ENCODE measurements around the gene PPDPF.
"Not testable (repeated sequence)": the region's sequence is repeated elsewhere in the genome, so short reads cannot be mapped to it uniquely, and the experiment has no call there.

Gene PPDPF

GRCh38 chr20:63499338-63499969 lies 21.1 kb upstream of the PPDPF start:
- FAIRE-seq (no peak), DNase-seq (ENCODE audit: extremely low spot score, insufficient read length, low read depth) (no peak)

- DNase-seq (ENCODE audit: extremely low spot score, insufficient read length, low read depth) (no peak), FAIRE-seq (no peak)
Observed at GRCh38 chr20:63500151-63500901, 20.2 kb upstream of the PPDPF start.

GRCh38 chr20:63500902-63501817 lies 19.4 kb upstream of the PPDPF start:
- DNase-seq (ENCODE audit: extremely low spot score, insufficient read length, low read depth) (no peak), FAIRE-seq (no peak)

GRCh38 chr20:63501818-63502670 lies 18.5 kb upstream of the PPDPF start:
- no peak for DNase-seq (ENCODE audit: extremely low spot score, insufficient read length, low read depth)

GRCh38 chr20:63502671-63503172 lies 17.8 kb upstream of the PPDPF start:
- DNase-seq (ENCODE audit: extremely low spot score, insufficient read length, low read depth) (no peak), FAIRE-seq (no peak)

More at GRCh38 chr20:63501818-63502670, 18.5 kb upstream of the PPDPF start:
- FAIRE-seq: no peak

GRCh38 chr20:63503524-63503923 lies 17.0 kb upstream of the PPDPF start:
- no peak for DNase-seq (ENCODE audit: extremely low spot score, insufficient read length, low read depth)

GRCh38 chr20:63504642-63505041 lies 15.9 kb upstream of the PPDPF start:
- FAIRE-seq: no peak
- DNase-seq (ENCODE audit: extremely low spot score, insufficient read length, low read depth): no peak

More at GRCh38 chr20:63503524-63503923, 17.0 kb upstream of the PPDPF start:
- no peak for FAIRE-seq

GRCh38 chr20:63505281-63505680 lies 15.3 kb upstream of the PPDPF start:
- FAIRE-seq (no peak), DNase-seq (ENCODE audit: extremely low spot score, insufficient read length, low read depth) (no peak)

GRCh38 chr20:63505723-63506122 lies 14.8 kb upstream of the PPDPF start:
- DNase-seq (ENCODE audit: extremely low spot score, insufficient read length, low read depth) (no peak), FAIRE-seq (no peak)

GRCh38 chr20:63507083-63507743 lies 13.4 kb upstream of the PPDPF start:
- no peak for FAIRE-seq
- no peak for DNase-seq (ENCODE audit: extremely low spot score, insufficient read length, low read depth)

GRCh38 chr20:63508072-63508768 lies 12.3 kb upstream of the PPDPF start:
- FAIRE-seq (no peak), DNase-seq (ENCODE audit: extremely low spot score, insufficient read length, low read depth) (no peak)

GRCh38 chr20:63509088-63509564 lies 11.4 kb upstream of the PPDPF start:
- no peak for DNase-seq (ENCODE audit: extremely low spot score, insufficient read length, low read depth)
- no peak for FAIRE-seq

- FAIRE-seq: no peak
- DNase-seq (ENCODE audit: extremely low spot score, insufficient read length, low read depth): no peak
Observed at GRCh38 chr20:63513207-63513606, 7.4 kb upstream of the PPDPF start.

GRCh38 chr20:63514520-63514919 lies 6.0 kb upstream of the PPDPF start:
- FAIRE-seq; DNase-seq (ENCODE audit: extremely low spot score, insufficient read length, low read depth): not testable (repeated sequence)

GRCh38 chr20:63517376-63518309 lies 2.9 kb upstream of the PPDPF start:
- DNase-seq (ENCODE audit: extremely low spot score, insufficient read length, low read depth) (no peak), FAIRE-seq (no peak)

- no peak for DNase-seq (ENCODE audit: extremely low spot score, insufficient read length, low read depth)
- FAIRE-seq: no peak
Observed at GRCh38 chr20:63518351-63518861, 2.2 kb upstream of the PPDPF start.

Data from GM18507 (cell line).